Effector memory CD8-positive, alpha-beta T cell (primary cell): ENCODE data around the gene C6orf132.

Source experiments
- ATAC-seq: fragments of 150-1000 bp; cut with Tn5 transposase; replicated peaks from 2 replicates; pipeline ENCODE4 v1.10.0; 2021; ENCODE audit warnings: mild to moderate bottlenecking, moderate library complexity
- DNase-seq, 3 experiments: peaks; one replicate each; pipeline ENCODE4 v3.0.0; 2021
- H3K27ac Mint-ChIP-seq, 2 donors: one replicate each; pipeline ENCODE4 v1.8.0; 2022; ENCODE audit warnings: mild to moderate bottlenecking in 2 of 2, mixed read lengths in 2 of 2, moderate library complexity in 2 of 2
- H3K27me3 Mint-ChIP-seq, 2 donors: one replicate each; pipeline ENCODE4 v1.8.0; 2022; ENCODE audit warnings: mixed read lengths in 2 of 2
- H3K36me3 Mint-ChIP-seq: one replicate; pipeline ENCODE4 v1.8.0; 2022; ENCODE audit warnings: mild to moderate bottlenecking, moderate library complexity, mixed read lengths; ENCODE audit not compliant: insufficient read depth
- H3K4me1 Mint-ChIP-seq, 2 donors: one replicate each; pipeline ENCODE4 v1.8.0; 2022; ENCODE audit warnings: low read depth in 2 of 2, mixed read lengths in 2 of 2
- H3K4me3 Mint-ChIP-seq, 2 donors: one replicate each; pipeline ENCODE4 v1.8.0; 2022; ENCODE audit warnings: mild to moderate bottlenecking in 2 of 2, mixed read lengths in 2 of 2, moderate library complexity in 2 of 2
- H3K9me3 Mint-ChIP-seq, 2 donors: one replicate each; pipeline ENCODE4 v1.8.0; 2022; ENCODE audit warnings: mixed read lengths in 2 of 2

Gene C6orf132

DNA sequence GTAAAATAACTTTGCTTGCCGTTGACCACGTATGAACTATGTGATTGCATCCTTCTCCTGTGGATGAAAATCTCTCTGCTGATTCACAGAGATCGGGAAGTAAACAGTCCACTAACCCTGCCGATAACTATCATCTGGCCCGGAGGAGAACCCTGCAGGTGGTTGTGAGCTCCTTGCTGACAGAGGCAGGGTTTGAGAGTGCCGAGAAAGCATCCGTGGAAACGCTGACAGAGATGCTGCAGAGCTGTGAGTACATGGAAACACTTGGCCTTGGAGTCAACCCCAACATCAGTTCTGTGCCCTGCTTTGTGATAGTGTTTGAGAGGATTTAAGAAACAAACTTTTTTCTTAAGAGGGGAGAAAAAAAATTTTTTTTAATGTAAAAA is 91.2 kb downstream of the C6orf132 start:
- H3K27me3 Mint-ChIP-seq: no peaks in the 10 kb centered on the region
- DNase-seq (no peak), ATAC-seq (no peak)
- peaks cover 37 to 39% of the 10 kb centered on the region in 2 donors for H3K4me1 Mint-ChIP-seq
- H3K27ac Mint-ChIP-seq: peak overlapping the region; percentile 96 to 98
- H3K4me3 Mint-ChIP-seq: peak overlapping the region; percentile 89 to 94
- no peaks in the 10 kb centered on the region for H3K9me3 Mint-ChIP-seq
- H3K36me3 Mint-ChIP-seq: peaks cover 50% of the 10 kb centered on the region
